H9 (cell line): ENCODE results near the gene DTWD2. TPM values are rescaled to one million over a fixed set of nuclear protein-coding genes. Genes with fewer than 3 reads are reported as not detected.

Experiments used
- DNase-seq: peaks from one replicate; pipeline ENCODE4 v3.0.0-alpha.2; 2017
- H2AFZ ChIP-seq: one replicate; pipeline ENCODE4 v1.6.1; 2013; ENCODE audit warnings: mild to moderate bottlenecking, low read length, control low read depth, moderate library complexity
- H2AK5ac ChIP-seq: 2 replicates; pipeline ENCODE4 v1.6.1; 2013; ENCODE audit warnings: low read length, control low read depth, mixed read lengths; ENCODE audit not compliant: insufficient read length
- H2BK120ac ChIP-seq: one replicate; pipeline ENCODE4 v1.6.1; 2013; ENCODE audit warnings: low read depth, mild to moderate bottlenecking, low read length, control low read depth, inconsistent platforms; ENCODE audit not compliant: poor library complexity, severe bottlenecking
- H2BK12ac ChIP-seq: 2 replicates; pipeline ENCODE4 v1.6.1; 2013; ENCODE audit warnings: low read length, control low read depth, mixed read lengths, low read depth; ENCODE audit not compliant: insufficient read length
- H2BK15ac ChIP-seq: 2 replicates; pipeline ENCODE4 v1.6.1; 2013; ENCODE audit warnings: low read depth, low read length, control low read depth
- H2BK20ac ChIP-seq: one replicate; pipeline ENCODE4 v1.6.1; 2013; ENCODE audit warnings: low read depth, mild to moderate bottlenecking, low read length, control low read depth, inconsistent platforms; ENCODE audit not compliant: poor library complexity, severe bottlenecking
- H2BK5ac ChIP-seq: 2 replicates; pipeline ENCODE4 v1.6.1; 2013; ENCODE audit warnings: low read length, control low read depth, mixed read lengths; ENCODE audit not compliant: insufficient read length
- H3K14ac ChIP-seq: 2 replicates; pipeline ENCODE4 v1.6.1; 2013; ENCODE audit warnings: low read length, control low read depth; ENCODE audit not compliant: insufficient read depth
- H3K18ac ChIP-seq: 2 replicates; pipeline ENCODE4 v1.6.1; 2013; ENCODE audit warnings: low read depth, mild to moderate bottlenecking, mixed read lengths, low read length, control low read depth; ENCODE audit not compliant: insufficient read length
- H3K23ac ChIP-seq: 2 replicates; pipeline ENCODE4 v1.6.1; 2013; ENCODE audit warnings: low read length, control low read depth, mixed read lengths, low read depth; ENCODE audit not compliant: insufficient read length
- H3K23me2 ChIP-seq: 2 replicates; pipeline ENCODE4 v1.6.1; 2013; ENCODE audit warnings: low read depth, mild to moderate bottlenecking, mixed read lengths, low read length, control low read depth; ENCODE audit not compliant: insufficient read length, poor library complexity, severe bottlenecking
- H3K27ac ChIP-seq: 2 replicates; pipeline ENCODE4 v1.5.1; 2013; ENCODE audit warnings: low read length, control low read depth, mixed read lengths, low read depth; ENCODE audit not compliant: insufficient read length
- H3K27me3 ChIP-seq: 2 replicates; pipeline ENCODE4 v1.6.1; 2013; ENCODE audit warnings: low read length, control low read depth, inconsistent platforms; ENCODE audit not compliant: insufficient read depth
- H3K4ac ChIP-seq: 2 replicates; pipeline ENCODE4 v1.6.1; 2013; ENCODE audit warnings: low read depth, mild to moderate bottlenecking, control low read depth, inconsistent platforms, low read length, moderate library complexity
- H3K4me1 ChIP-seq: 2 replicates; pipeline ENCODE4 v1.6.1; 2013; ENCODE audit warnings: low read length, control low read depth, inconsistent platforms; ENCODE audit not compliant: insufficient read depth
- H3K4me2 ChIP-seq: 2 replicates; pipeline ENCODE4 v1.6.1; 2013; ENCODE audit warnings: low read length, control low read depth, mixed read lengths; ENCODE audit not compliant: insufficient read length, insufficient read depth
- H3K56ac ChIP-seq: 2 replicates; pipeline ENCODE4 v1.6.1; 2013; ENCODE audit warnings: low read depth, mild to moderate bottlenecking, mixed read lengths, low read length, control low read depth; ENCODE audit not compliant: insufficient read length
- H3K79me1 ChIP-seq: 2 replicates; pipeline ENCODE4 v1.6.1; 2013; ENCODE audit warnings: low read depth, mild to moderate bottlenecking, moderate library complexity, low read length, control low read depth, inconsistent platforms; ENCODE audit not compliant: insufficient read depth, poor library complexity, severe bottlenecking
- H3K79me2 ChIP-seq: 2 replicates; pipeline ENCODE4 v1.6.1; 2013; ENCODE audit warnings: low read length, control low read depth, inconsistent platforms; ENCODE audit not compliant: insufficient read depth
- H3K9ac ChIP-seq: 2 replicates; pipeline ENCODE4 v1.6.1; 2013; ENCODE audit warnings: low read length, control low read depth, mixed read lengths; ENCODE audit not compliant: insufficient read length; ENCODE audit errors: extremely low read depth
- H3K9me3 ChIP-seq: one replicate; pipeline ENCODE4 v1.6.1; 2013; ENCODE audit warnings: low read depth, low read length, inconsistent platforms; ENCODE audit not compliant: control insufficient read depth
- H3T11ph ChIP-seq: one replicate; pipeline ENCODE4 v1.6.1; 2013; ENCODE audit warnings: mild to moderate bottlenecking, low read length, control low read depth, inconsistent platforms
- H4K20me1 ChIP-seq: one replicate; pipeline ENCODE4 v1.6.1; 2013; ENCODE audit not compliant: control insufficient read depth, insufficient read length, insufficient read depth
- H4K5ac ChIP-seq: 2 replicates; pipeline ENCODE4 v1.6.1; 2013; ENCODE audit warnings: low read depth, mild to moderate bottlenecking, mixed read lengths, low read length, control low read depth; ENCODE audit not compliant: insufficient read length
- H4K8ac ChIP-seq: replicated peaks from 2 replicates; pipeline ENCODE4 v1.6.1; 2013; ENCODE audit warnings: low read length, control low read depth, mixed read lengths, low read depth; ENCODE audit not compliant: insufficient read length
- H4K91ac ChIP-seq: 2 replicates; pipeline ENCODE4 v1.6.1; 2013; ENCODE audit warnings: low read depth, mild to moderate bottlenecking, moderate library complexity, mixed read lengths, low read length, control low read depth; ENCODE audit not compliant: insufficient read length
- H3K27ac Mint-ChIP-seq, 3 experiments: 2 replicates in 2 of 3; 3 replicates in 1 of 3; pipeline ENCODE4 v1.8.0; 2020 to 2021; ENCODE audit warnings: mixed read lengths in 3 of 3, mild to moderate bottlenecking in 1 of 3, moderate library complexity in 1 of 3
- H3K27me3 Mint-ChIP-seq: 2 replicates; pipeline ENCODE4 v1.8.0; 2021; ENCODE audit warnings: low read depth, mild to moderate bottlenecking, moderate library complexity, mixed read lengths
- H3K36me3 Mint-ChIP-seq, 3 experiments: 2 replicates in 2 of 3; 3 replicates in 1 of 3; pipeline ENCODE4 v1.8.0; 2020 to 2021; ENCODE audit warnings: low read depth in 3 of 3, mixed read lengths in 3 of 3; ENCODE audit not compliant: insufficient read depth in 1 of 3
- H3K4me1 Mint-ChIP-seq, 2 experiments: 2 replicates each; pipeline ENCODE4 v1.8.0; 2020; ENCODE audit warnings: mixed read lengths in 2 of 2
- H3K4me3 Mint-ChIP-seq, 2 experiments: 2 replicates in 1 of 2; 3 replicates in 1 of 2; pipeline ENCODE4 v1.8.0; 2020 to 2021; ENCODE audit warnings: mild to moderate bottlenecking in 2 of 2, mixed read lengths in 2 of 2, moderate library complexity in 1 of 2
- H3K9me3 Mint-ChIP-seq, 2 experiments: 2 replicates in 1 of 2; 3 replicates in 1 of 2; pipeline ENCODE4 v1.8.0; 2020; ENCODE audit warnings: mild to moderate bottlenecking in 2 of 2, mixed read lengths in 2 of 2, moderate library complexity in 1 of 2
- CTCF ChIP-seq: fragments of 200-600 bp; sonication (generic); conservative IDR thresholded peaks from 3 replicates; pipeline ENCODE4 v1.8.0; 2021; ENCODE audit warnings: antibody characterized with exemption, mild to moderate bottlenecking
- WGBS: extraction: QIAGEN DNeasy Blood & Tissue Kit; methylation state at CpG from one replicate; pipeline ENCODE4 v1.1.7; 2013; ENCODE audit warnings: missing lambda C conversion rate, low lambda C conversion rate, mixed read lengths; ENCODE audit not compliant: insufficient read length; ENCODE audit errors: extremely low coverage; 5-methylcytosine and 5-hydroxymethylcytosine counted together
- total RNA-seq: library from RNA; stranded (reverse); gene quantifications from 2 replicates; pipeline ENCODE4 v1.2.1, GENCODE V29; 2021

The DTWD2 gene
- total RNA-seq, 1 experiment from 2014 or later = 10.8 TPM

GRCh38 chr5:119021149-119021732 is 32.9 kb upstream of the DTWD2 start:
- Mint-ChIP-seq H3K4me1 (peaks cover 4% of the 10 kb centered on the region in 2 experiments), H3K36me3 (peaks cover 0 to 7% (median 4%) of the 10 kb centered on the region in 3 experiments; a peak in 4 of 7 replicates), H3K27me3 (no peaks in the 10 kb centered on the region; the same call in 1 of the 2 replicates), H3K27ac (no peak overlapping the region), H3K9me3 (peaks cover 3 to 11% of the 10 kb centered on the region in 2 experiments; a peak in 4 of 5 replicates), H3K4me3 (no peak overlapping the region)
- no peak for TF ChIP-seq CTCF
- no peaks in the 10 kb centered on the region for H3K79me2 ChIP-seq
- no peaks in the 10 kb centered on the region for H3K23me2 ChIP-seq
- DNase-seq = no peak
- H4K5ac ChIP-seq = no peak overlapping the region
- H3K9ac ChIP-seq = no peak overlapping the region
- no peak overlapping the region for H2BK15ac ChIP-seq
- no peak overlapping the region for H2AK5ac ChIP-seq
- no peak overlapping the region for H3K14ac ChIP-seq
- H2BK20ac ChIP-seq = no peak overlapping the region
- H3K27ac ChIP-seq = no peak overlapping the region
- H2BK12ac ChIP-seq = no peak overlapping the region
- H2BK5ac ChIP-seq = no peak overlapping the region
- no peak overlapping the region for H3K4ac ChIP-seq
- H3K4me2 ChIP-seq = no peak overlapping the region
- H3K23ac ChIP-seq = no peak overlapping the region
- H4K20me1 ChIP-seq = no peaks in the 10 kb centered on the region
- H4K8ac ChIP-seq = no peak overlapping the region
- H3K18ac ChIP-seq = no peak overlapping the region
- no peak overlapping the region for H4K91ac ChIP-seq
- H2BK120ac ChIP-seq = no peak overlapping the region
- no peak overlapping the region for H3T11ph ChIP-seq
- H3K27me3 ChIP-seq = no peaks in the 10 kb centered on the region
- H3K9me3 ChIP-seq = no peaks in the 10 kb centered on the region
- WGBS = no CpG with 5 or more reads among the region's 3 CpGs
- no peaks in the 10 kb centered on the region for H3K4me1 ChIP-seq
- no peaks in the 10 kb centered on the region for H3K79me1 ChIP-seq
- H2AFZ ChIP-seq = no peak overlapping the region
- H3K56ac ChIP-seq = no peak overlapping the region
